NB4 (cell line): ENCODE results near the gene SNAI1.

Source experiments
- DNase-seq: peaks from one replicate; pipeline ENCODE4 v3.0.0; 2010; ENCODE audit warnings: low read depth
- H3K4me3 ChIP-seq: one replicate; pipeline ENCODE4 v1.5.1; 2011; ENCODE audit warnings: mild to moderate bottlenecking, low read depth, low read length, moderate library complexity
- CTCF ChIP-seq: IDR thresholded peaks from one replicate; pipeline ENCODE4 v1.5.1; 2012; ENCODE audit warnings: low read depth, low read length
- MYC ChIP-seq: IDR thresholded peaks from 2 replicates; pipeline ENCODE4 v1.6.1; 2011; ENCODE audit warnings: low read depth, low read length
- POLR2A ChIP-seq: IDR thresholded peaks from 2 replicates; pipeline ENCODE4 v1.6.1; 2011; ENCODE audit warnings: mild to moderate bottlenecking; ENCODE audit not compliant: insufficient read length; ENCODE audit errors: extremely low read depth
- TF ChIP-seq, protein P1 (sequence below): IDR thresholded peaks from 2 replicates; pipeline ENCODE4 v1.6.1; 2011; ENCODE audit warnings: low read depth, low read length

The SNAI1 gene

GRCh38 chr20:49983848-49984408 is 1.1 kb downstream of the SNAI1 start:
- H3K4me3 ChIP-seq, result no peak overlapping the region
- TF ChIP-seq, protein P1, sequence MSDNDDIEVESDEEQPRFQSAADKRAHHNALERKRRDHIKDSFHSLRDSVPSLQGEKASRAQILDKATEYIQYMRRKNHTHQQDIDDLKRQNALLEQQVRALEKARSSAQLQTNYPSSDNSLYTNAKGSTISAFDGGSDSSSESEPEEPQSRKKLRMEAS, result no peak
- TF ChIP-seq POLR2A (no peak), MYC (no peak), CTCF (no peak)
- no peak for DNase-seq

DNA sequence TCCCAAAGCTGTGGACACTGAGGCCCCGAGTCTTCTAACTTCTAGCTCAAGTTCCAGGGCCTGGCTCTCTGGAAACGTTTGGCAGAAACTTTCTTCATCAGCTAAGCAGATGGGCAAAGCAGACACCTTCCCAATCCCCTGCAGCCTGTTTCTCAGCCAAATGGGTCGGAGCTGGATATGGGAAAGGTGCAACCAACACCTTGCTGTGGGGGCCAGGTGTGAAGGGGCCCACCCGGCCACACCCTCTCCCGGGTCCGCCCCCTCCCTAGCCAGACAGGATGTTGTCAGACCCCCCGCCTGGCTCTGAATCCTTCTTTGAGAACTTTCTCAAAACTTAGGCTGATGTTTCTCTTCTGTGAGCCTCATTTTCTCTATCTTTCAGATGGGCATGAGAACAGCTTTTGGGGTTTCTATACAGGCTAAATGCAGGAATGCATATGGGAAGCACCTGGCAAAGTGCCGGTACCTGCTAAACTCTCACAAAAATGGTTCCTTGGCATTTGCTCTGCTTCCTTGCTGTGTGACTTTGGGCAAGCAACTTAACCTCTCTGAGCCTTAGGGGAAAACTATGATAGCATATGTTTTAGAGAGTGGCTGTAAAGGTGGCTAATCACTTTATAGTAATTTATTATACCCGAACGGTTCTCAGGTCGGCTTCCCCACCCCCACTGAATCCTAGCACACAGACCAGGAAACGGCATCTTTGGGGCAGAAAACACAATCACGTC is 1.8 kb downstream of the SNAI1 start:
- no peak overlapping the region for H3K4me3 ChIP-seq
- no peak for TF ChIP-seq CTCF
- TF ChIP-seq, protein P1, result no peak
- no peak for TF ChIP-seq MYC
- no peak for TF ChIP-seq POLR2A
- DNase-seq, result no peak

DNA sequence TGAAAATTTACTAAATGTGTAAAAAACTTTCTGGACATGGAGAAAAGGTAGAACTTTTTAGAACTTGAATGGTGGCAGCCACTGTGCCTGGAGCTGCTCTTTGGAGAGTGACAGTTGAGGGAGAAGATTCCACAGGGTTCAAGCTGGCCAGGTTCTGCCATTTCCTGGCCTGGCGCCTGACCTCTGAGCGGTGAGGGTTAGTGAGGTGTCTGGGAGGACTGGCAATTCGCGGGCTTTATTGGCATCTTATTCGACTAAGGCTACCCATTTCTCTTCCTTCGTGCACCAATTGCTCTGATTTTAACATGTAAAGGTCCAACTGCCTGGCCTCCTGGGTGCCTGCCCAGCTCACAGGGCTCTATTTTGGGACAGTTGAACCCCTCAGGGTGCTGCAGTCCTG is 2.4 kb downstream of the SNAI1 start:
- TF ChIP-seq CTCF (no peak), MYC (no peak), POLR2A (no peak)
- TF ChIP-seq, protein P1, result no peak
- H3K4me3 ChIP-seq, result no peak overlapping the region
- DNase-seq, result no peak

DNA sequence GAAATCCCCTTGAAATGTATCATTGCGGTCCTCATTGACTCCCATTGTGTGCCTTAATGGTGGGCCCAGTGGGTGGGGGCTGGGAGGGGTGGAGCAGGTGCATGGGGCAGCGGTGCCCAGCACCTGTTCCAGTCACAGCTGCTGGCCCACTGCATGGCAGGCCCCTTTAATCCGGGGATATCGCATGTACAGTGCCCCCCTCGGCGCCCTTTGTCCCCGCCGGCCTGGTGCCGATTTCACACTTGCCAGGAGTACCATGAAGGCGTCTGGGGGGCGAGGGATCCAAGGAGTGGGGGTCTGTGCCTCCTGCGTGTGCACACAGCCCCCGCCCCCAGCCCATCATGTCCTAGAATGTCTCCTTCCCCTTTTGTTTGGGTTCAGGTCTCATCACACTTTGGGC is 2.8 kb downstream of the SNAI1 start:
- TF ChIP-seq MYC (no peak), POLR2A (no peak), CTCF (no peak)
- TF ChIP-seq, protein P1, result no peak
- H3K4me3 ChIP-seq, result no peak overlapping the region

DNA sequence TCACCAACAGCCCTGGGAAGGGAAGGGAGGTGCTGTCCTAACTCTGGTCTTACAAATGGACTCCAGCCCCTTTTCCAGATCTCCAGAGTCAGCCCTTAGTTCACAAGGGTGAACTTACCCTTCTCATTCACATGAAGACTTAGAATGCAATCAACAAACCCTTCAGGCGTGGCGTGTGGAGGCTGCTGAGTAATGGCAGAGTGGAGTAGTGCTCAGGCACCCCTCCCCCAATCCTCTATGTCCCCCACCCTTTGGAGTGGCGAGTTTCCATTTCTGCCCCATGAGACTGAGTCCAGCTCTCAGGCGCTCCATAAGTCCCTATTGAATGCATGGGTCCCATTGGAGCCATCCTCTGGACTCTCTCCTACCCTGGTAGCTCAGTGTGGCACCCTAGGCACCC is 3.3 kb downstream of the SNAI1 start:
- DNase-seq, result no peak
- H3K4me3 ChIP-seq, result no peak overlapping the region
- TF ChIP-seq POLR2A (no peak), CTCF (no peak), MYC (no peak)
- TF ChIP-seq, protein P1, result no peak

More for the DNA sequence above, 2.8 kb downstream of the SNAI1 start:
- DNase-seq, result no peak
